ENCODE measurements around the gene SLC8A1.

GRCh38 chr2:40303746-40304145 is 148.1 kb downstream of the SLC8A1 start:
- no peak for TF ChIP-seq CTCF (IDR thresholded peaks at IDR 0.05; ENCODE audit: insufficient read depth, low read depth, low read length)
- no peak for TF ChIP-seq EZH2 (IDR thresholded peaks at IDR 0.05; ENCODE audit: insufficient read depth, low read length)

Data from astrocyte (in vitro differentiated cells and primary cell).